Activated CD4-positive, CD25-positive, alpha-beta regulatory T cell treated with anti-CD3 and anti-CD28 coated beads, Interleukin-2, amount 50 U/mL, for 72 hours (primary cell): Measurements from ENCODE around the gene MUC5AC.
"Not testable (repeated sequence)": the region's sequence is repeated elsewhere in the genome, so short reads cannot be mapped to it uniquely, and the experiment has no call there.

Experiments
- DNase-seq: peaks from one replicate; pipeline ENCODE4 v3.0.0; 2021

MUC5AC gene

GRCh38 chr11:1148752-1149180 lies 9.0 kb upstream of the MUC5AC start:
- peak; percentile 16 for DNase-seq

- DNase-seq: peak; percentile 25
Measured at GRCh38 chr11:1149545-1149944, 8.2 kb upstream of the MUC5AC start.

DNA sequence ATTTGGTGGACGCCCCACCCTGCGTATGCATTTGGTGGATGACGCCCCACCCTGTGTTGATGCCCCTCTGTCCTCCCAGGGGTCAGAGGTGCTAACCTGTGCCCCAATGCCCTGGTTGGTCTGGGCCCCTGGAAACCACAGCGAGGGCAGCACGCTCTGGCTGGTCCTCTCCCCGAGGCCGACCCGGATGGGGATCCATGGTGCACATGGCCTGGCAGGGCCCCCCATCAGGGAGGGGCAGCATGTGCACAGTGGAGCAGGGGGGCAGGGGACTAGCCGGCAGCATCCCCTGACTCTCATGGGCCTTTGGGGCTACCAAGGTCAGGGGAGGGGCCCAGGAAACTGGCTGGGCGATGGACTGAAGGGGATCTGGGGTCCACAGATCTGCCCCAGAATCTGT lies 7.6 kb upstream of the MUC5AC start:
- peak; percentile 16 for DNase-seq

GRCh38 chr11:1150769-1151365 lies 6.9 kb upstream of the MUC5AC start:
- DNase-seq: peak; percentile 15

- DNase-seq: peak; percentile 25
Measured at GRCh38 chr11:1151366-1152315, 6.1 kb upstream of the MUC5AC start.

- peak; percentile 52 for DNase-seq
Measured at GRCh38 chr11:1152316-1153104, 5.2 kb upstream of the MUC5AC start.

DNA sequence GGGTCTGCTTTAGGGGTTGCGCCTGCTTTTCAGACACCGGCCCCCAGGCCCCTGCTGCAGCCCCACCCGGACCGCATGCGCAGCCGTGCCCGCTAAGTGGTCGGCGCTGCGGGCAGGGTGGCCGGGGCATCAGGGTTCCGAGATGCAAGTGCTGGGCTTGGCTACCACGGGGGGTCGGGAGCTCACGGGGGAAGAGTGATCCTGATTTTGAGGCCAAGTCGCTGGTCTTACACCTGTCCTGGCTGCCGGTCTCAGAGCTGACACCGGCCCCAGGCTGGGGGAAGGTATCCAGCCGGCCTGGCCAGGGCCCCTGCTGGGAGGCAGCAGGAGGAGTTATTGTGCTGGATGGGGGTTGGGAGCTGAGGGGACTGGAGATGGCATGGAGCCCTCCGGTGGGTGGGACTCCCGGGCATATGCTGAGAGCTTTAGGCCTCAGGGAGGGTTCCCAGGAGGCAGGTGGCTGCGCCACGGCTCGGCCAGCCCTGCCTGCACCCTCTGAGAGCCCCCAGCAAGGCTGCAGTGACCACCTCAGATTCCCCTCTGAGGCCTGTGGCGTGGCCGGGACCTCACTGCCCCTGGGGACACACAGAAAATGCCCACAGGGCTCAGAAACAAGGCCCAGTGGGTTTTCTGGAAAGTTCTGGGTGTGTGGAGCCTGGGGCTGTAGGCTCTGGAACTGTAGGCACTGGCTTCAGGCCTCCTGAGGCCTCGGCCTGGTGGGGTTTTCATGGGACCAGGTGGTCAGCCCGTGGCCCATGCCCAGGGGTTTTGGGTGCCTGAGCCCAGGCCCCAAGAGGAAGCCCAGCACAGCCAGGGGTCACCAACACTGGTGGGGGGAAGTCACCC lies 4.4 kb upstream of the MUC5AC start:
- peak; percentile 23 for DNase-seq

DNA sequence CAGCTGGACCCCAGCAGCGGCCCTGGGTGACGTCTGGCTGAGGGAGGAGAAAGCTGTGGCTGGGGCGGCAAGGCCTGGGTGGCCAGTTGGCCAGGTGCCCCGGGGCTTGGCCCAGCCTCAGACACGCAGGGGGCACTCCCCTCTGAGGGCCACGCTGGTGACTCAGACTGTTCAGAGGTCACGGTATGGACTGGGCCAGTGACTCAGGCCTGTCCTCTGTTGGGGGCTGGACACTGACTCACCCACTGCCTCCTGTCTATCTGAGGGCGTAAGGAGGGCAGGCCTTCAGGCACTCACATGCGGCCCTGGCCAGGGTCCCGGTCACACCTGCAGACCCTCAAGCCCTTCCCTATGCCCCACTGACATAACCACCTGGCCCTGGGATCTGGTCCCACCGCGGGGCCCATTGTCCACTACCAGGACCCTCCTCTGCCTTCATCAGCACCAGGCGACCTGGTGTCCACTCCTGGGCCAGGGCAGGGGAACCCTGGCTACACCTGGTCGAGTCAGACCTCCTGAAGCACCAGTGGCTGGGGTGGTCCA lies 3.7 kb upstream of the MUC5AC start:
- peak; percentile 23 for DNase-seq

- DNase-seq: not testable (repeated sequence)
Measured at GRCh38 chr11:1154656-1155055, 3.1 kb upstream of the MUC5AC start.

DNA sequence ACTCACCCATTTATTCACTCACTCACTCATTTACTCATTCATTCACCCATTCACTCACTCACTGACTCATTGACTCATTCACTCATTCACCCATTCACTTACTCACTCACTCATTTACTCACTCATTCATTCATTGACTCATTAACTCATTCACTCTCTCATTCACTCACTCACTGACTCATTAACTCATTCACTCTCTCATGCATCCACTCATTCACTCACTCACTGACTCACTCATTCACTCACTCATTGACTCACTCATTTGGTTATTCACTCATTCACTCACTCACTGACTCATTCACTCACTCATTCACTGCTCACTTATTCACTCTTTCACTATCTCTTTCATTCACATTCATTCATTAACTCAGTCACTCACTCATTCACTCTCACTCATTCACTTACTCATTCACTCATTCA lies 2.5 kb upstream of the MUC5AC start:
- DNase-seq: no peak

GRCh38 chr11:1156506-1157340 lies 1.0 kb upstream of the MUC5AC start:
- DNase-seq: peak; percentile 15

DNA sequence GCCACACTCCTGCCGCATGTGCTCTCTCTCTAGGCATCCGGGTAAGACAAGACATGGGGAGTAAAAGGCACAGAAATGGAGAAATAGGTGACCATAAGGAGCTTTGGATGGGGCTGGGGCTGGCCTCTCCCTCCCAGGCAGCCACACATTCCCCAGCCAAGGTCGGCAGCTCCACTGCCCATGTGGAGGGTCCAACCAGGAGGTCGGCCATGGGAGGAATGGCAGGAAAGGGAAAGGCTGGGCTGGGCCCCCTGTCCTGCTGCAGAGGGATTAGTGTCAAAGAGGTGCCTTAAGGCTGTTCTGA lies 460 bp upstream of the MUC5AC start:
- DNase-seq: no peak

DNA sequence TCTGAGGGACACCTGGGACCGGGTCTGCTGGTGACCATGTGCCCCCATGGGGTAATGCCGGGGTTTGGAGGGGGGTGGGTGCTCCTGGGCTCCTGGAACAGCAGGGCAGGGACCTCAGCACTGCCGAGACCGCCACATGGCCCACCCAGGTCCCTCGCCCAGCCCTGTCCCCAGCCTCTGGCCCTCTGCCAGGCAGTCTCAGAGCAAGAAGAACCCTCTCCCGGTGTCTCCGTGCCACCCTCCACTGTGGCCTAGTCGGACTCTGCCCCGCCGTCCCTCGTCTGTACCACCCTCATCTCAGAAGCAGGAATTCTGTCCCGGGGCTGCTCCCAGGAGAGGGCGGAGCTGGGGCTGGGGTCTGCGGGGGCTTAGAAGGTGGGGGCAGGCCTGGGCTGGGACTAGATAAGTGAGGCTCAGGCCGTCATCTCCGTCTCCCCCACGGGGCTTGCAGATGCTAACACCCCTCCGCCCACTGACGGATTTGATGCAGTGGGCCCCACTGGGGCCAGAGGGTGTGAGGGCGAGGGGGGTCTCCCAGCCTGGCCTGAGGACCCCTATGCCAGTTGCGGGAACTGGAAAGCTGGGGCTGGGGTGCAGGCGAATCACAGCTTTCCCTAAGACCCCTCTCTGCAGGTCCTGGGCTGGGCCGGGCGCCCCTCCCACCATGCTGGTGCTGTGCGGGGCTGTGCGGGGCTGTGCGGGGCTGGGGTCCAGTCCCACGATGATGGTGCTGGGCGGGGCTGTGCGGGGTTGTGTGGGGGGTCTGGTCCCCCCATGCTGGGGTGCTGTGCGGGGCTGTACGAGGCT lies 1.1 kb downstream of the MUC5AC start:
- DNase-seq: peak; percentile 28

DNA sequence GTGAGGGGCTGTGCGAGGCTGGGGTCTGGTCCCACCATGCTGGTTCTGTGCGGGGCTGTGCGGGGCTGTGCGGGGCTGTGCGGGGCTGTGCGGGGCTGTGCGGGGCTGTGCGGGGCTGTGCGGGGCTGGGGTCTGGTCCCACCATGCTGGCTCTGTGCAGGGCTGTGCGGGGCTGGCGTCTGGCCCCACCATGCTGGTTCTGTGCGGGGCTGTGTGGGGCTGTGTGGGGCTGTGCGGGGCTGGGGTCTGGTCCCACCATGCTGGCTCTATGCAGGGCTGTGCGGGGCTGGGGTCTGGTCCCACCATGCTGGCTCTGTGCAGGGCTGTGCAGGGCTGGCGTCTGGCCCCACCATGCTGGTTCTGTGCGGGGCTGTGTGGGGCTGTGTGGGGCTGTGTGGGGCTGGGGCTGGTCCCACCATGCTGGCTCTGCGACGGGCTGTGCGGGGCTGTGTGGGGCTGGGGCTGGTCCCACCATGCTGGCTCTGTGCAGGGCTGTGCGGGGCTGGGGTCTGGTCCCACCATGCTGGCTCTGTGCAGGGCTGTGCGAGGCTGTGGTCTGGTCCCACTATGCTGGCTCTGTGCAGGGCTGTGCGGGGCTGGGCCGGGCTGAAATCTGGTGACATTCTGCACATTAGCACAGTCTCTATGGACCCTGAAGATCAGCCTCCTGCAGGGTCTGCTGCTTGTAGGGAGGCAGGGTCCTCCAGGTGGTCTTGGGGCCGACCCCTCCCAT lies 1.9 kb downstream of the MUC5AC start:
- DNase-seq: peak; percentile 15

- peak; percentile 23 for DNase-seq
Measured at GRCh38 chr11:1160231-1161101, 2.7 kb downstream of the MUC5AC start.

GRCh38 chr11:1161410-1162137 lies 3.8 kb downstream of the MUC5AC start:
- DNase-seq: peak; percentile 20

DNA sequence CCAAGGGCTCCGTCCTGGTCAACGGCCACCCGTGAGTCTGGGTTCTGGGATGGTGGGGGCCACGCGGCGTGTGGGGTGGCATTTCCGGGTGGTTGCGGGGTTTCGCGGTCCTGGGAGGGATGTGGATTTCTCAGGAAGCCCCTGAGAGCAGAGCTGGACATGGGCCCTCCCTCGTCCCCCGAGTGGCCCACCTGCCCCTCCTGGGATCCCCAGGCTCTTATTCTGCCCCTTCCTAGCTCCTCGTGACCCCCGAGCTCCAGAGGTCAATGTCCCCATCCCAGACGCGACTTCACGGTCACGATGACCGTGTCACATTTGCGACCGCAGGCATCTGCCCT lies 4.4 kb downstream of the MUC5AC start:
- DNase-seq: peak; percentile 25
